RPMI8226 (cell line): ENCODE data around the gene RUNX1.
A peak's percentile ranks its signal among the peaks of the same experiment; 100 is the strongest.

ENCODE experiments used
- DNase-seq: peaks from one replicate; pipeline ENCODE4 v3.0.0-alpha.2; 2015

The RUNX1 gene

GRCh38 chr21:35048706-35049617, at the start of gene RUNX1:
Gene RUNX1, minus strand, starts transcription at chr21:35049302.
- DNase-seq = peak; percentile 92

GRCh38 chr21:35097525-35097924, 48.4 kb upstream of the RUNX1 start:
- DNase-seq = no peak

- DNase-seq = no peak
Measured at GRCh38 chr21:35096959-35097358, 47.9 kb upstream of the RUNX1 start.

- DNase-seq = no peak
Measured at GRCh38 chr21:35095859-35096291, 46.8 kb upstream of the RUNX1 start.

DNA sequence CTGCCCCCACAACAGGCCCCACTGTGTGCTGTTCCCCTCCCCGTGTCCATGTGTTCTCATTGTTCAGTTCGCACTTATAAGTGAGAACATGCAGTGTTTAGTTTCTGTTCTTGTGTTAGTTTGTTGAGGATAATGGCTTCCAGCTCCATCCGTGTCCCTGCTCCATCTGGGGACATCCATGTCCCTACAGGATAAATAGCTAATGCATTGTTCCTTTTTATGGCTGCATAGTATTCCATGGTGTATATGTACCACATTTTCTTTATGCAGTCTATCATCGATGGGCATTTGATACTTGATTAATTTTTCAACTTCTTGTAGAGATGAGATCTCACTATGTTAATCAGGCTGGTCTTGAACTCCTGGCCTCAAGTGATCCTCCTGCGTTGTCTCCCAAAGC, 44.4 kb upstream of the RUNX1 start:
- DNase-seq = no peak

DNA sequence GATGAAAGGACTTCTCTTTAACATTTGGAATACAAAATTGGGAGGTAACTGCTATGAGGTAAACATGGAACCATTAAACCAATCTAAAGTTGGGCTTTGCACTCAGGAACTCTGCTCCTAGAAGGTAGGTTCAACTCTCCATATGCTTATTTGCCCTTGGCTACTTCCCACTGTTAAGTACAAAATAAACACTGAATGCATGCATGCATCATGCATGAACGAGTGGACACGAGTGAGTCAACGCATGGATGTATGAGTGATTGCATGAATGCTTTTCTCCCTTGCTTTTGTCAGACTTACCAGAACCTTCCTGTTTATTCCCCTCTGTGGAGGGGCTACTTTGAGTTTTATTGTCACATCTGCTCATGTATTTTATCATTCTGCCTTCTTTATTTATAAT, 42.4 kb upstream of the RUNX1 start:
- no peak for DNase-seq

DNA sequence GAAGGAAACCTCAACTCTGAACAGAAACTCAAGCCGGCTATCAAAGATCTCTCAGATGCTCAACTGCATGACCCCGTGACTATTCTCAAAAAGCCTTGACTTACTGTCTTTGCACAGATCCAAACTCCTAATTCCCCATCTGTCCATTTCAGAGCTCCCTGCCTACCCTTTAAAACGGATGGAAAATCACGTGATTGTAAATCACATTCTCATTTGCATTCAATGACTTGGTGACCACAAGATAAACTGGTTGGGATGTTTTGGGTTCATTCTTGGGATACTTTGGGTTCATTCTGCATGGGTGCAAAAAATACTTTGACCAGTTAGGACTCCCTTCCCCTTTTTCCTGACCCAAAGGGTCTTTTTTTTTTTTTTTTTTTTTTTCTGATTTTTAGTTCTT, 41.3 kb upstream of the RUNX1 start:
- no peak for DNase-seq

DNA sequence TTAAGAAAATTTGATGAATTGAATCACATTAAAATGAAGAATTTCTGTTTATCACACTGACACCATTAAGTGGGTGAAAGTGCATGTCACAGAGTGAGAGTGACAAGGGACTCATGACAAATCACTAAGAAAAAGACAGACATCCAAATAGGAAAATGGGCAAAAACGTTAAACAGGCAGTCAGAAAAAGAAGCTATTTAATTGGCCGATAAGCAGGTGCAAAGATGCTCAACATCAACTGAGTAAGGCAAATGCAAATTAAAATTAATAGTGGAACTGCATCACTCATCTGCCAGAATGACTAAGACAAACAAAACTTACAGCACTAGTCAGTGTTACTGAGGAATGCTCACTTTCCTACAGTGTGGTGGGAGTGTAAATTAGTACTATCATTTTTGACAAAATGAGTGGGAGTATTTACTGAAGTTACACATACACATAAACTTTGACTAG, 39.2 kb upstream of the RUNX1 start:
- DNase-seq = no peak

DNA sequence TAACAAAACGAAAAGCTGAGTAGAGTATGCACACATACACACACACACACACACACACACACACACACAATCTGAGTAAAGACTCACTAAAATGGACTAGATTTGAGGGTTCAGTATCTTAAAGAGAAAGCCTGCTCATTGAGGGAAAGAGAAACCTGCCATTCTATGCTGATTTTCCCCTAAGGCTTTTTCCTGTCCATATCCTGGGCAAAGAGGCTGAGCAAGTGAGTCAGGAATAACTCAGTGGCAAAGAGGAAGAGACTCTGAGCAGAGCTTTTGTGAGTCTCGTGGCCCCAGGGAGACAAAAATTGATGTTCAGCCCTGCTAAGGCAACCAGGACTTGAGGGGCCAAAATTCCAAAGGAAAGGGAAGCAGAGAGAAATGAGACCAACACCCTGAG, 37.3 kb upstream of the RUNX1 start:
- DNase-seq = no peak

GRCh38 chr21:35084869-35085268, 35.8 kb upstream of the RUNX1 start:
- DNase-seq = no peak

DNA sequence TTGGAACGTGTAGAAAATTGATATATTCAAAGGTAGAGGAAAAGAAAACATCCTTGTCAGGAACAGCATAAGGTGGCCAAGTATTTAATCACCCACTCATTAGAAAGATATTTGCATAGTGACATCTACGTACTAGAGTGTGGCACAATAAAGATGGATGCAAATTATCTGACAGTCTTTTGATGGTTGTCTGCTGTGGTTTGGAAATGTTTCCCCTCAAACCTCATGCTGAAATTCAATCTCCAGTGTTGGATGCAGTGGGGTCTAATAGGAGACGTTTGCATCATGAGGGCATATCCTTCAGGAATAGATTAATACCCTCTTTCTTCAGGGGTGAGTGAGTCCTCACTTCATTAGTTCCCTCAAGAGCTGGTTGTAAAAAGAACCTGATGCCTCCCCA, 34.1 kb upstream of the RUNX1 start:
- no peak for DNase-seq

GRCh38 chr21:35081861-35082260, 32.8 kb upstream of the RUNX1 start:
- DNase-seq = no peak

GRCh38 chr21:35079181-35079580, 30.1 kb upstream of the RUNX1 start:
- no peak for DNase-seq

DNA sequence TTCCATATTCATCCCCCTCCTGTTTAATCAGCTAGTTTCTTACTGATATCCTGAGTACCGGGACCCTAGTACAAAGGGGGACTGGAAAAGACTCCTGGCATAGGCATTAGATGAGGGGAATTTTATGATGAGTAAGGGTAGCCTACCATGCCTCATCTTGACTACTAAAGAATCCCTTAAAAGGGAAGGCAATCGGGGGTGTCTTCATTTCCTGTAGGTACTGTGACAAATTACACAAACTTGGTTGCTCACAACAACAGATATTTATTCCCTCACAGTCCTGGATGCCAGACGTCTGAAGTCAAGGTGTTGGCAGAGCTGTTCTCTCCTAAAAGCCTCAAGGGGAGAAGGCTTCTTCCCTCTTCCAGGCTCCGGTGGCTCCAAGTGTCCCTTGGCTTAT, 28.9 kb upstream of the RUNX1 start:
- no peak for DNase-seq

- DNase-seq = no peak
Measured at GRCh38 chr21:35077466-35077865, 28.4 kb upstream of the RUNX1 start.

DNA sequence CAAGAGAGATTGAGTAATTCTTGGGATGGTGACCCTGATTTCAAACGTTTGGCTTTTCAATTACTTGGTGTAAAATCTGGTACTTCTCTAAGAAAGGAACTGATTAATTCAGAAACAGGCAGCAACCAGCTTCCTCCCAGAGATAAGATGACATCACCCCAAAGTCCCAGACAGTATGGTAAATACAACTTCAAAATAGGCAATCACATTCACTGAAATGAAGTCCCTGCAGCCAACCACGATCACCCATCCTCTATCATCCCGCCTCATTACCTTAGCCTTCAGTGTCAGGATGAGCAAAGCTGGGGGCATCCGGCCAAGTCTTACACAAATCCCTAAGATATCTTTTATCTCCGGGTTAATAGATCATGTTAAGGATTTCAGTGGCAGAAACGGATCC, 26.4 kb upstream of the RUNX1 start:
- DNase-seq = no peak

DNA sequence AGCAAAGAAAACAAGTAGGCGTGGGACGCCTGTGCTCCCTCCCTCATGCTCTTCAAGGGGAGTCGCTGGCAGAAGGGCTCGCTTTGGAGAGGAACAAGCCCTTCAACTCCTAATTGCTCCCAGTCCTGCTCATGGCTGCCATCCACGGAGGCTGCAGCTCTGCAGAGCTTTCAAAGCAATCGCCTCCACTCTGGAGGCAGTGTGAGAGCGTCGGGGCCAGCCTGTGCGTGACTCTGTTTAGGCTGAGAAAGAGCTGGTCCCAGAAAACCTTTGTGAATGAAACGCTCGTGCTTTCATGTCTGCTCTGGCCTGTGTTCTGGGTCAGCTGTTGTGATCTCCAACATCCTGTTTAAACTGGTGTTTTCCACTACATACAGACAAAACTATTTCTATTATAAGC, 23.9 kb upstream of the RUNX1 start:
- no peak for DNase-seq

DNA sequence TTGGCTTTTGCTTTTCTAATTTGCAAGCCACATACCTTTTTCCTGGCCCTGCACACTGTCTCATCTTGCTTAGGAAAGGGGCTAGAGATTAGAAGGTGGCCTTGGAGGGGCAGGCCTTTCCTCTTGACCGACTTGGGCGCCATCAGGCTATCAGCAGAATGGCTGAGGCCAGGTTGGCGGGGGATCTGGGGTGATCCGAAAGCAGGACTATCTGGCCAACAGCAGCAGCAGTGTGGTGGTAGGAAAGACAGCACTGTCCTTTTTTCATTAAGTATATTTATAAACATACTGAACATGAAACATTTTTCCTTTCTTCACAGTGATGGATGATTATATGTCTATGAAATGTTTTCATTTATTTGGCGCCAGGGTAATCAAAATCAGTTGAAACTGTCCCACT, 23.5 kb upstream of the RUNX1 start:
- DNase-seq = no peak

GRCh38 chr21:35071347-35071746, 22.2 kb upstream of the RUNX1 start:
- DNase-seq = no peak

DNA sequence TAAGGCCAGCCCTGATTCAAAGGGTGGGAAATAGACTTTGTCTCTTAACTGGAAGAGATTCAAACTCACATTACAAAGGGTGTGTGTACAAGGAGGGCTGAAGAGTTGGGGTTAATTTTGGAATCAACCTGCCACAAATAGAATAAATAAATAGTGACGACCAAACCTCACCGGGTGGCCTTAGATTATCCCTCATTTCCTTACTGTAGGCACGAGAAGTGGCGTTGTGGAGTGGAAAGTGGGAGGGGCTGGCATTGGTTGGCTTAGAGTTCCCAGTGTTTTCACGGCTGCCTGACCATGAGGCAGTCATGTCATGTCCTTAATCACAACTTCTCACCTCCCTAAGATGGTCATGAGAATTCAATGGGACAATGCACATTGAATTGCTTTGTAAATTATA, 21.3 kb upstream of the RUNX1 start:
- no peak for DNase-seq

GRCh38 chr21:35066824-35067223, 17.7 kb upstream of the RUNX1 start:
- DNase-seq = no peak

GRCh38 chr21:35063428-35064172, 14.5 kb upstream of the RUNX1 start:
- DNase-seq = no peak

GRCh38 chr21:35062016-35062415, 12.9 kb upstream of the RUNX1 start:
- no peak for DNase-seq

- DNase-seq = no peak
Measured at GRCh38 chr21:35059742-35060141, 10.6 kb upstream of the RUNX1 start.
